GM23248 (cell line): ENCODE results near the gene NAT9. TPM values are rescaled to one million over a fixed set of nuclear protein-coding genes. Genes with fewer than 3 reads are reported as not detected.

ENCODE experiments used
- DNase-seq: peaks from one replicate; pipeline ENCODE4 v3.0.0-alpha.2; 2015
- H2AFZ ChIP-seq: fragments of 200-600 bp; sonication (generic); 2 replicates; pipeline ENCODE4 v1.6.1; 2016; ENCODE audit warnings: antibody characterized with exemption
- H3F3A ChIP-seq: fragments of 200-600 bp; sonication (generic); 2 replicates; pipeline ENCODE4 v1.6.1; 2016; ENCODE audit warnings: mild to moderate bottlenecking, antibody characterized with exemption, mixed run types; ENCODE audit not compliant: insufficient read depth
- H3K27ac ChIP-seq: fragments of 200-600 bp; sonication (generic); 2 replicates; pipeline ENCODE4 v1.5.1; 2016; ENCODE audit warnings: mild to moderate bottlenecking
- H3K27me3 ChIP-seq: fragments of 200-600 bp; sonication (generic); replicated peaks from 2 replicates; pipeline ENCODE4 v1.6.1; 2016; ENCODE audit warnings: mild to moderate bottlenecking; ENCODE audit not compliant: insufficient read depth
- H3K36me3 ChIP-seq: fragments of 200-600 bp; sonication (generic); 2 replicates; pipeline ENCODE4 v1.6.1; 2016; ENCODE audit warnings: low read depth, mild to moderate bottlenecking
- H3K4me1 ChIP-seq: fragments of 200-600 bp; sonication (generic); 2 replicates; pipeline ENCODE4 v1.6.1; 2016; ENCODE audit warnings: mild to moderate bottlenecking; ENCODE audit not compliant: insufficient read depth
- H3K4me2 ChIP-seq: fragments of 200-600 bp; sonication (generic); one replicate; pipeline ENCODE4 v1.6.1; 2016; ENCODE audit warnings: mild to moderate bottlenecking; ENCODE audit not compliant: unreplicated experiment
- H3K4me3 ChIP-seq: fragments of 200-600 bp; sonication (generic); 2 replicates; pipeline ENCODE4 v1.5.1; 2016; ENCODE audit warnings: mild to moderate bottlenecking
- H3K79me2 ChIP-seq: fragments of 200-600 bp; sonication (generic); 2 replicates; pipeline ENCODE4 v1.6.1; 2016; ENCODE audit warnings: mild to moderate bottlenecking; ENCODE audit not compliant: insufficient read depth
- H3K9ac ChIP-seq: fragments of 200-600 bp; sonication (generic); 2 replicates; pipeline ENCODE4 v1.6.1; 2016; ENCODE audit warnings: mild to moderate bottlenecking
- H3K9me2 ChIP-seq: fragments of 200-600 bp; sonication (generic); 2 replicates; pipeline ENCODE4 v1.6.1; 2016; ENCODE audit warnings: mixed run types, mild to moderate bottlenecking, moderate library complexity; ENCODE audit not compliant: insufficient read depth
- H3K9me3 ChIP-seq: fragments of 200-600 bp; sonication (generic); one replicate; pipeline ENCODE4 v1.6.1; 2017; ENCODE audit warnings: low read depth
- H4K20me1 ChIP-seq: fragments of 200-600 bp; sonication (generic); 2 replicates; pipeline ENCODE4 v1.6.0; 2016; ENCODE audit not compliant: insufficient read depth
- EZH2 ChIP-seq: fragments of 200-600 bp; sonication (generic); IDR thresholded peaks from 2 replicates; pipeline ENCODE4 v1.6.1; 2018; ENCODE audit warnings: antibody characterized with exemption, mild to moderate bottlenecking; ENCODE audit not compliant: insufficient read depth, poor library complexity, severe bottlenecking
- EZH2phosphoT487 ChIP-seq: fragments of 200-600 bp; sonication (generic); IDR thresholded peaks from 2 replicates; pipeline ENCODE4 v1.6.1; 2018; ENCODE audit warnings: antibody characterized with exemption, moderate library complexity, mild to moderate bottlenecking, low read depth; ENCODE audit not compliant: insufficient read depth
- WGBS, 2 experiments: methylation state at CpG; one replicate each; pipeline ENCODE4 v1.1.6; 2015 to 2017; ENCODE audit warnings: low lambda C conversion rate in 2 of 2, low coverage in 1 of 2; ENCODE audit errors: missing lambda C conversion rate in 2 of 2; 5-methylcytosine and 5-hydroxymethylcytosine counted together
- in situ Hi-C: fragments of 300-500 bp; cut with MboI; formaldehyde crosslinking; loops from 2 replicates; pipeline ENCODE4 v1.15.0; 2020
- polyA plus RNA-seq: library from polyadenylated mRNA; unstranded; fragments of >200 nt; fragmentation: Nextera tagmentation; extraction: Ambion mirVana; gene quantifications from 2 replicates; pipeline ENCODE4 v1.2.1, GENCODE V29; 2016
- total RNA-seq: library from RNA; depleted of rRNA; stranded (reverse); fragments of >200 nt; shearing (Covaris generic); gene quantifications from 2 replicates; pipeline ENCODE4 v1.2.3, GENCODE V29; 2014

The NAT9 gene
- total and polyA plus RNA-seq, 2 experiments from 2014 or later: 26.4 to 34.6 TPM

GRCh38 chr17:74815550-74816370, 39.6 kb upstream of the NAT9 start:
- Histone ChIP-seq H2AFZ (no peak overlapping the region), H3K27me3 (no peaks in the 10 kb centered on the region), H4K20me1 (no peaks in the 10 kb centered on the region), H3K9me3 (no peaks in the 10 kb centered on the region), H3K9me2 (no peaks in the 10 kb centered on the region), H3K4me3 (no peak overlapping the region), H3K9ac (no peak overlapping the region), H3K79me2 (no peaks in the 10 kb centered on the region), H3F3A (no peaks in the 10 kb centered on the region), H3K4me2 (no peak overlapping the region), H3K4me1 (no peaks in the 10 kb centered on the region), H3K27ac (no peak overlapping the region), H3K36me3 (no peaks in the 10 kb centered on the region)
- peak; percentile 11 for DNase-seq
- in situ Hi-C loops: no loop called here
- TF ChIP-seq EZH2 (no peak), EZH2phosphoT487 (no peak)
- 94 to 95% methylated on average over 15 of the region's 15 CpGs for WGBS, 2 experiments

GRCh38 chr17:74815067-74815466, 38.9 kb upstream of the NAT9 start:
- in situ Hi-C loops: no loop called here
- WGBS, 2 experiments: 98 to 100% methylated on average over 7 of the region's 7 CpGs
- no peak for DNase-seq
- Histone ChIP-seq H3K36me3 (no peaks in the 10 kb centered on the region), H3K4me2 (no peak overlapping the region), H2AFZ (no peak overlapping the region), H3K4me1 (no peaks in the 10 kb centered on the region), H3K4me3 (no peak overlapping the region), H3K79me2 (no peaks in the 10 kb centered on the region), H4K20me1 (no peaks in the 10 kb centered on the region), H3K9me3 (no peaks in the 10 kb centered on the region), H3F3A (no peaks in the 10 kb centered on the region), H3K27me3 (no peaks in the 10 kb centered on the region), H3K9me2 (no peaks in the 10 kb centered on the region), H3K27ac (no peak overlapping the region), H3K9ac (no peak overlapping the region)
- TF ChIP-seq EZH2phosphoT487 (no peak), EZH2 (no peak)

GRCh38 chr17:74814453-74814852, 38.3 kb upstream of the NAT9 start:
- Histone ChIP-seq H3K4me2 (no peak overlapping the region), H3K4me1 (no peaks in the 10 kb centered on the region), H3K9me2 (no peaks in the 10 kb centered on the region), H3K27me3 (no peaks in the 10 kb centered on the region), H3K4me3 (no peak overlapping the region), H3K9me3 (no peaks in the 10 kb centered on the region), H4K20me1 (no peaks in the 10 kb centered on the region), H3K9ac (no peak overlapping the region), H3F3A (no peaks in the 10 kb centered on the region), H3K27ac (no peak overlapping the region), H2AFZ (no peak overlapping the region), H3K36me3 (no peaks in the 10 kb centered on the region), H3K79me2 (no peaks in the 10 kb centered on the region)
- in situ Hi-C loops: no loop called here
- WGBS, 2 experiments: 80 to 83% methylated on average over 5 of the region's 5 CpGs
- TF ChIP-seq EZH2: no peak
- no peak for TF ChIP-seq EZH2phosphoT487
- peak; percentile 3 for DNase-seq

- no peaks in the 10 kb centered on the region for H4K20me1 ChIP-seq
- no peaks in the 10 kb centered on the region for H3F3A ChIP-seq
- no peaks in the 10 kb centered on the region for H3K79me2 ChIP-seq
- H3K36me3 ChIP-seq: no peaks in the 10 kb centered on the region
- H3K9ac ChIP-seq: no peak overlapping the region
- H3K4me1 ChIP-seq: no peaks in the 10 kb centered on the region
- H3K27ac ChIP-seq: no peak overlapping the region
- H2AFZ ChIP-seq: no peak overlapping the region
- no peak overlapping the region for H3K4me2 ChIP-seq
- no peaks in the 10 kb centered on the region for H3K9me2 ChIP-seq
- TF ChIP-seq EZH2phosphoT487 (no peak), EZH2 (no peak)
- WGBS, 2 experiments: 73 to 74% methylated on average over 23 of the region's 23 CpGs
- DNase-seq: no peak
- in situ Hi-C loops: no loop called here
- no peaks in the 10 kb centered on the region for H3K9me3 ChIP-seq
- H3K27me3 ChIP-seq: no peaks in the 10 kb centered on the region
- no peak overlapping the region for H3K4me3 ChIP-seq
Measured at GRCh38 chr17:74812109-74813009, 36.2 kb upstream of the NAT9 start.
